Endothelial cell (in vitro differentiated cells): ENCODE results near the gene TNIK. TPM values are rescaled to one million over a fixed set of nuclear protein-coding genes. Genes with fewer than 3 reads are reported as not detected.

ENCODE experiments used
- DNase-seq: peaks from one replicate; pipeline ENCODE4 v3.0.0; 2021; ENCODE audit warnings: low spot score
- H3K27ac Mint-ChIP-seq: one replicate; pipeline ENCODE4 v1.8.0; 2021; ENCODE audit warnings: mixed read lengths, inconsistent platforms; ENCODE audit not compliant: unreplicated experiment
- H3K27me3 Mint-ChIP-seq: one replicate; pipeline ENCODE4 v1.8.0; 2021; ENCODE audit warnings: mild to moderate bottlenecking, moderate library complexity, mixed read lengths, inconsistent platforms; ENCODE audit not compliant: unreplicated experiment
- H3K36me3 Mint-ChIP-seq: one replicate; pipeline ENCODE4 v1.8.0; 2021; ENCODE audit warnings: mild to moderate bottlenecking, low read depth, mixed read lengths, inconsistent platforms; ENCODE audit not compliant: unreplicated experiment
- H3K4me1 Mint-ChIP-seq: one replicate; pipeline ENCODE4 v1.8.0; 2021; ENCODE audit warnings: mild to moderate bottlenecking, mixed read lengths, inconsistent platforms; ENCODE audit not compliant: unreplicated experiment
- H3K4me3 Mint-ChIP-seq: one replicate; pipeline ENCODE4 v1.8.0; 2021; ENCODE audit warnings: mild to moderate bottlenecking, mixed read lengths, inconsistent platforms; ENCODE audit not compliant: unreplicated experiment
- H3K9me3 Mint-ChIP-seq: one replicate; pipeline ENCODE4 v1.8.0; 2021; ENCODE audit warnings: mixed read lengths, inconsistent platforms; ENCODE audit not compliant: unreplicated experiment
- total RNA-seq: library from RNA; stranded (reverse); fragmentation: NEBNext Ultra II Directional; extraction: Animal tissue kit (Norgen Biotek cat#: 25700); gene quantifications from one replicate; pipeline ENCODE4 v1.2.1, GENCODE V29; 2021; ENCODE audit not compliant: unreplicated experiment
- TF ChIP-seq, protein P1 (sequence below): fragments of 200-600 bp; sonication (generic); IDR thresholded peaks from one replicate; pipeline ENCODE4 v1.5.0; 2021; ENCODE audit warnings: antibody characterized with exemption; ENCODE audit not compliant: unreplicated experiment

TNIK gene
- total RNA-seq, 1 donor from 2014 or later = 67.0 TPM

DNA sequence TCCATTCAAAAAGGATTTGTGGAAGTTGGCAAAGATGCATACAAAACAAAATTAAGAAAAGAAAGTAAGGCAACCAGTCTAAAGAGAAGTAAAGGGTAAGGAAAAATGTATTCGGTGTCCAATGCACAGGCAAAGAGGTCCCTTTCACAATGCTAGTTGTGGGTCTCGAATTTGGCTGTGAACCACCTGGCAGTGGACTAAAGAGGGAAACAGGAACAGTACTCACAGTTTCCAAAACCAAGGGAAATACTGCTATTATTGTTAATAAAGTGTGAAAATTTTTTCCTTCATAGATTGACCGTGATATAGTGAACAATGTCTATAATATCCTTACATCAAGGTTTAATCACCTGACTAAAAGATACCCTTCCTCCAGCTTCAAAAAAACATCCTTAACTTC lies 57.9 kb downstream of the TNIK start:
- no peak for DNase-seq
- H3K36me3 Mint-ChIP-seq = peaks cover 20% of the 10 kb centered on the region
- TF ChIP-seq, protein P1, sequence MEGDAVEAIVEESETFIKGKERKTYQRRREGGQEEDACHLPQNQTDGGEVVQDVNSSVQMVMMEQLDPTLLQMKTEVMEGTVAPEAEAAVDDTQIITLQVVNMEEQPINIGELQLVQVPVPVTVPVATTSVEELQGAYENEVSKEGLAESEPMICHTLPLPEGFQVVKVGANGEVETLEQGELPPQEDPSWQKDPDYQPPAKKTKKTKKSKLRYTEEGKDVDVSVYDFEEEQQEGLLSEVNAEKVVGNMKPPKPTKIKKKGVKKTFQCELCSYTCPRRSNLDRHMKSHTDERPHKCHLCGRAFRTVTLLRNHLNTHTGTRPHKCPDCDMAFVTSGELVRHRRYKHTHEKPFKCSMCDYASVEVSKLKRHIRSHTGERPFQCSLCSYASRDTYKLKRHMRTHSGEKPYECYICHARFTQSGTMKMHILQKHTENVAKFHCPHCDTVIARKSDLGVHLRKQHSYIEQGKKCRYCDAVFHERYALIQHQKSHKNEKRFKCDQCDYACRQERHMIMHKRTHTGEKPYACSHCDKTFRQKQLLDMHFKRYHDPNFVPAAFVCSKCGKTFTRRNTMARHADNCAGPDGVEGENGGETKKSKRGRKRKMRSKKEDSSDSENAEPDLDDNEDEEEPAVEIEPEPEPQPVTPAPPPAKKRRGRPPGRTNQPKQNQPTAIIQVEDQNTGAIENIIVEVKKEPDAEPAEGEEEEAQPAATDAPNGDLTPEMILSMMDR = no peak
- H3K4me3 Mint-ChIP-seq = no peak overlapping the region
- H3K9me3 Mint-ChIP-seq = peaks cover 5% of the 10 kb centered on the region
- peaks cover 3% of the 10 kb centered on the region for H3K27me3 Mint-ChIP-seq
- H3K4me1 Mint-ChIP-seq = peaks cover 18% of the 10 kb centered on the region
- H3K27ac Mint-ChIP-seq = peak overlapping the region; percentile 71

DNA sequence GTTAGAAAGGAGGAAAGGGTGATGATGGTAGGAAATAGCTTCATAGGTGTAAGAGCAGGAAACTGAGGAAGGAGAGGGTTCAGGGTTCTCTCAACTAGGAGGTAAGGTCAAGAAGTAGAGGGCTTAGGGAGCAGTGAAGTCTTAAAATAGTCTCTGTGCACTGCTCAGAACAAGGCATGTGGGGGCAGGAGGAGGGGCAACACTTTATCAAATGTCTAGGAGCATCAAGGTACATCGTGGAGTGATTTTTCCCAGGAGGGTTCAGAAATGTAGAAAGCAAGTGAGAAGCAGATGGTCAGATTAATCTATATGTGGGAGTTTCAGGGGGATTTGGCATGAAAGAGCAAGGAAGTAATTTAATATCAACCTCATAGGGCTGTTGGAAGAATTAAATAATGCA lies 58.8 kb downstream of the TNIK start:
- peaks cover 3% of the 10 kb centered on the region for H3K27me3 Mint-ChIP-seq
- peaks cover 14% of the 10 kb centered on the region for H3K36me3 Mint-ChIP-seq
- peak overlapping the region; percentile 31 for H3K4me3 Mint-ChIP-seq
- H3K4me1 Mint-ChIP-seq = peaks cover 18% of the 10 kb centered on the region
- peak overlapping the region; percentile 44 for H3K27ac Mint-ChIP-seq
- H3K9me3 Mint-ChIP-seq = peaks cover 5% of the 10 kb centered on the region
- DNase-seq = no peak
- TF ChIP-seq, protein P1 = no peak

DNA sequence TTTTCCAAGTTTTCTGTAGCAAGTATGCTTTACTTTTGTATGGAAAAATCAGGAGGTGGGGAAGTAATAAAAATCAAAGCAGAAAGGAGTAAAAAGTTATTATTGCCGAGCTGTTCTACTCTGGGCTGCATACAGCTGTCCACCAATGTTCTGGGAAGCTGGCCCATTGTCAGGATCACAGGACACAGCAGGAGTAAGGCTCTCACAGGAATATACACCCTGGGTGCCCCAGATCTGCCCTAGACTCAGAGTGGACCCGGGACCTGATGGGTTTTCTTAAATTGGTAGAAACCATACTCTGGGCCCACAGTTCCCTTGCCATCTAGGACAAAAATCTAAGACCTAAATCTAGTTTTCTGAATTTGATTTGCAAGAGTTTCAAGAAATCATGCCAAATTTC lies 60.4 kb downstream of the TNIK start:
- H3K4me1 Mint-ChIP-seq = peaks cover 23% of the 10 kb centered on the region
- no peak overlapping the region for H3K27ac Mint-ChIP-seq
- H3K9me3 Mint-ChIP-seq = peaks cover 5% of the 10 kb centered on the region
- no peak for DNase-seq
- peaks cover 14% of the 10 kb centered on the region for H3K36me3 Mint-ChIP-seq
- peaks cover 3% of the 10 kb centered on the region for H3K27me3 Mint-ChIP-seq
- TF ChIP-seq, protein P1 = no peak
- H3K4me3 Mint-ChIP-seq = no peak overlapping the region

DNA sequence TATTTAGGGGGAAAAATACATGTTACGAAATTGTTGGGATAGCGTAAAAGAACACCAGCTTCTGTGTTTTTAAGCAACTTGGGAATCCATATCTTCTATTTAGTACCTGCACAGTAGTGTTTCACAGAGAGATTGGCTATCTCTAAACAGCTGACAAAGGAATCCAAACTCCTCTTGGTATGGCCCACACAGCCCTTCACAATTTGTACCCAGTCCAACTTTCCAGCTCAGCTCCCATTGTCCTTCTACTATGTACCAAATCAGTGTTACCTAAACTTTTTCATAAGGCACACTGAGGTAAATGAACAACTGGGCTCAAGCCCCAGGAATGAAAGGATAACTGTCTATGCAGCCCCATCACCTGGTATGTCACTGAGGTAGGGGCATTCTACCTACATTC lies 61.9 kb downstream of the TNIK start:
- H3K27me3 Mint-ChIP-seq = peaks cover 3% of the 10 kb centered on the region
- no peak overlapping the region for H3K4me3 Mint-ChIP-seq
- H3K9me3 Mint-ChIP-seq = peaks cover 5% of the 10 kb centered on the region
- H3K27ac Mint-ChIP-seq = no peak overlapping the region
- TF ChIP-seq, protein P1 = no peak
- no peak for DNase-seq
- H3K4me1 Mint-ChIP-seq = peaks cover 33% of the 10 kb centered on the region
- H3K36me3 Mint-ChIP-seq = peaks cover 14% of the 10 kb centered on the region

DNA sequence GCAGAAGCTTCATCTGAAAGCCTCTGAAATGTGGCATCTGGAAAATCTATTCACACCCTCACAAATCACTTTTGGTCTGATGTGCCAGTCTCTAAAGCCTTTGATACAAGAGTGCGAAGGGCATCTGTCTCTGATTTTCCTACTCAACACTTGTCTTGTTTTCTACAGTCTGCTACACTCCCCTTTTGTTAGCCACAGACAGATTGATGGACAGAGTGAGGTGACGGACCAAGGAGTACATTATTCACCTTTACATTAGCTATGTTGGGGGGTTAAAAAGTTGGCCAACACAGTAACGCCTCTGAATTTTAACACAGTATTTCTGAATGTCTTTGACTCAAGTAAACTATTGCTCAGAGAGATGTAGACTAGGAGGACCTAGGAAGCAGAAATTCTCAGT lies 63.1 kb downstream of the TNIK start:
- Mint-ChIP-seq H3K27me3 (peaks cover 3% of the 10 kb centered on the region), H3K4me1 (peaks cover 37% of the 10 kb centered on the region), H3K9me3 (no peaks in the 10 kb centered on the region), H3K27ac (no peak overlapping the region), H3K4me3 (no peak overlapping the region), H3K36me3 (peaks cover 10% of the 10 kb centered on the region)
- TF ChIP-seq, protein P1 = no peak
- no peak for DNase-seq
